HepG2 (cell line): ENCODE data around the gene ACSL4. TPM values are rescaled to one million over a fixed set of nuclear protein-coding genes. Genes with fewer than 3 reads are reported as not detected.

Experiments
- ATAC-seq: fragments of 200-7000 bp; cut with Tn5 transposase; 3 replicates; pipeline ENCODE4 v1.9.1; 2020; ENCODE audit warnings: mild to moderate bottlenecking, moderate library complexity
- BruUV-seq: library from RNA; stranded (reverse); fragments of 400-500 nt; replicated peaks from 2 replicates; lab custom pipeline; 2021; lab: Mats Ljungman, UMichigan
- CTCF ChIA-PET: fragments of 300-600 bp; formaldehyde crosslinking; extraction: SDS; loops from one replicate; lab custom pipeline; 2021; ENCODE audit warnings: low total read pairs, inconsistent platforms, low intra/inter-chr PET ratio; lab: Yijun Ruan, JAX
- POLR2A ChIA-PET: fragments of 350-600 bp; sonication (Branson Sonifier 250); formaldehyde crosslinking; loops from one replicate; lab custom pipeline; 2020; ENCODE audit warnings: antibody characterized with exemption, inconsistent platforms; lab: Yijun Ruan, JAX
- DNase-seq: peaks from one replicate; pipeline ENCODE4 v3.0.0-alpha.2; 2015; ENCODE audit warnings: low spot score
- FAIRE-seq: peaks from 3 replicates; lab custom pipeline; 2011; peaks lifted over from hg19 to GRCh38; lab: Jason Lieb, UNC
- H2AFZ ChIP-seq: one replicate; pipeline ENCODE4 v1.6.1; 2011; ENCODE audit warnings: low read length, inconsistent platforms
- H3K27ac ChIP-seq: fragments of 300-600 bp; 3 replicates; pipeline ENCODE4 v1.8.0; 2011; ENCODE audit warnings: mixed run types, mild to moderate bottlenecking, mixed read lengths, low read length, inconsistent platforms; ENCODE audit not compliant: insufficient read depth; ENCODE audit errors: extremely low read length
- H3K27me3 ChIP-seq, 2 experiments: fragments of 200-600 bp in 1 of 2; 2 replicates in 1 of 2; 3 replicates in 1 of 2; pipeline versions ENCODE4 v1.6.0 to v1.8.0; 2011; ENCODE audit warnings: low read length in 2 of 2, mild to moderate bottlenecking in 2 of 2, moderate library complexity in 2 of 2, inconsistent platforms in 1 of 2; ENCODE audit not compliant: insufficient read depth in 2 of 2, control insufficient read depth in 1 of 2
- H3K36me3 ChIP-seq, 2 experiments: fragments of 200-600 bp in 1 of 2; replicated peaks in 1 of 2; 2 replicates in 1 of 2; 3 replicates in 1 of 2; pipeline versions ENCODE4 v1.5.1 to v1.8.0; 2011; ENCODE audit warnings: low read length in 2 of 2, inconsistent platforms in 1 of 2; ENCODE audit not compliant: insufficient read depth in 2 of 2, control insufficient read depth in 1 of 2
- H3K4me1 ChIP-seq: 2 replicates; pipeline ENCODE4 v1.5.1; 2012; ENCODE audit warnings: low read length, inconsistent platforms; ENCODE audit not compliant: insufficient read depth
- H3K4me2 ChIP-seq: 2 replicates; pipeline ENCODE4 v1.6.0; 2011; ENCODE audit warnings: low read depth, low read length, inconsistent platforms
- H3K4me3 ChIP-seq, 3 experiments: fragments of 200-600 bp in 1 of 3; sonication (generic), shearing (Covaris generic) in 1 of 3; replicated peaks in 1 of 3; 2 replicates each; pipeline ENCODE4 v1.5.1; 2011 to 2016; ENCODE audit warnings: low read length in 3 of 3, inconsistent platforms in 2 of 3, low read depth in 2 of 3, mild to moderate bottlenecking in 2 of 3, control low read depth in 1 of 3, mixed read lengths in 1 of 3; ENCODE audit not compliant: insufficient read depth in 1 of 3
- H3K79me2 ChIP-seq: one replicate; pipeline ENCODE4 v1.6.1; 2011; ENCODE audit warnings: low read length, inconsistent platforms; ENCODE audit not compliant: insufficient read depth
- H3K9ac ChIP-seq: 2 replicates; pipeline ENCODE4 v1.6.0; 2011; ENCODE audit warnings: mild to moderate bottlenecking, low read depth, low read length, inconsistent platforms; ENCODE audit not compliant: insufficient read depth
- H3K9me3 ChIP-seq: 2 replicates; pipeline ENCODE4 v1.5.1; 2012; ENCODE audit warnings: mild to moderate bottlenecking, low read length
- H4K20me1 ChIP-seq: 2 replicates; pipeline ENCODE4 v1.6.0; 2011; ENCODE audit warnings: inconsistent platforms, mild to moderate bottlenecking, low read length, moderate library complexity; ENCODE audit not compliant: insufficient read depth
- KDM3A ChIP-seq: IDR thresholded peaks from 2 replicates; pipeline ENCODE4 v1.6.1; 2018; ENCODE audit warnings: low read depth, missing compliant biosample characterization
- MED1 ChIP-seq: sonication (generic); formaldehyde crosslinking; IDR thresholded peaks from 2 replicates; pipeline ENCODE4 v1.4.0; 2020; ENCODE audit warnings: missing genetic modification reagents
- ZFP82 ChIP-seq: sonication (generic); formaldehyde crosslinking; IDR thresholded peaks from 2 replicates; pipeline ENCODE4 v1.5.1; 2020; ENCODE audit warnings: mild to moderate bottlenecking, missing genetic modification reagents, borderline replicate concordance
- ZMYM3 ChIP-seq: sonication (generic); formaldehyde crosslinking; IDR thresholded peaks from 2 replicates; pipeline ENCODE4 v1.5.1; 2020; ENCODE audit warnings: mild to moderate bottlenecking, missing genetic modification reagents
- ZNF776 ChIP-seq: sonication (generic); formaldehyde crosslinking; IDR thresholded peaks from 2 replicates; pipeline ENCODE4 v1.4.0; 2020; ENCODE audit warnings: mild to moderate bottlenecking, missing genetic modification reagents
- ZNF777 ChIP-seq: sonication (generic); formaldehyde crosslinking; IDR thresholded peaks from 2 replicates; pipeline ENCODE4 v1.4.0; 2020; ENCODE audit warnings: missing genetic modification reagents
- WGBS: methylation state at CpG from one replicate; pipeline ENCODE4 v1.1.6; 2017; ENCODE audit warnings: low lambda C conversion rate; 5-methylcytosine and 5-hydroxymethylcytosine counted together
- in situ Hi-C: cut with HindIII; loops from 2 replicates; pipeline ENCODE4 v1.10.0; 2017; ENCODE audit warnings: low pct_unique_long_range_greater_than_20kb; ENCODE audit not compliant: extremely low pct_ligation_motif_present
- intact Hi-C: fragments of 100-400 bp; cut with micrococcal nuclease; formaldehyde crosslinking; loops from one replicate; pipeline ENCODE4 v1.10.0; 2022; ENCODE audit not compliant: unreplicated experiment
- polyA plus RNA-seq, 8 experiments: library from polyadenylated mRNA; depleted of rRNA in 3 of 8; stranded (reverse) in 7 of 8; unstranded in 1 of 8; fragments of >200 nt; fragmentation: Illumina TruSeq in 4 of 8; extraction: Trizol in 4 of 8; gene quantifications; 2 replicates each; pipeline versions ENCODE4 v1.2.1 to v1.2.3, GENCODE V29; 2011 to 2016; ENCODE audit warnings: low read depth in 4 of 8, missing spikeins in 1 of 8, mixed read lengths in 1 of 8; ENCODE audit not compliant: insufficient read depth in 1 of 8
- total RNA-seq, 5 experiments: library from RNA; depleted of rRNA; stranded (reverse); fragments of >200 nt; fragmentation: Illumina TruSeq; extraction: Trizol; gene quantifications; 2 replicates each; pipeline ENCODE4 v1.2.3, GENCODE V29; 2016; ENCODE audit warnings: low read depth in 1 of 5
- TF ChIP-seq, protein P1 (sequence below): sonication (generic); formaldehyde crosslinking; IDR thresholded peaks from 2 replicates; pipeline ENCODE4 v1.4.0; 2020; ENCODE audit warnings: mild to moderate bottlenecking, missing genetic modification reagents
- TF ChIP-seq, protein P2 (sequence below): IDR thresholded peaks from 2 replicates; pipeline ENCODE4 v1.6.1; 2016; ENCODE audit warnings: low read depth, missing genetic modification reagents, missing compliant biosample characterization
- TF ChIP-seq, protein P3 (sequence below), 2 experiments: fragments of 450-650 bp in 1 of 2; sonication (generic) in 1 of 2; formaldehyde crosslinking; IDR thresholded peaks; 2 replicates each; pipeline versions ENCODE4 v1.5.0 to v1.8.0; 2020 to 2022; ENCODE audit warnings: mild to moderate bottlenecking in 1 of 2, missing genetic modification reagents in 1 of 2

Gene ACSL4
- total and polyA plus RNA-seq, 2 of the 13 experiments (the other 11 are each of a cell fraction or from before 2014, with no cell fraction given): 207 to 316 TPM

DNA sequence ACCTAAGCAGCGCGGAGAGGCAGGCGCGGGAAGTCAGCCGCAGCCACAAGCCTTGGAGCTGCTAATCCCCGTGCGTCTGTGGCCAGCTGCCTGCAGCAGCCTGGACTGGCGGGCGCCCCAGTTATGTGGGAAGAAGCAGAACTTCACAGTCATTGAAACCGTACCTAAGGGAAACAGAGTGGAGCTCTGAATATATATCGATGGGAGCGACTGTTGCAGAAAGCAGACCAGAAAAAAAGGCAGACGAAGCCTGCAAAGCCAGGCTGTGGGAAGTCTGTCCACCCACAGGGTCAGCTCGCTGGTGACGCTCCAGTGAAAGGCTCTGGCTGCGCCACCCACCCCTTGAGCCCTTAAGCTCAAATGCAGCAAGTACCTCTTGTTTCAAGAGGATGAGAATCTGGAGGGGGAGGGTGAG lies 132.8 kb downstream of the ACSL4 start (continued):
- TF ChIP-seq, protein P1, sequence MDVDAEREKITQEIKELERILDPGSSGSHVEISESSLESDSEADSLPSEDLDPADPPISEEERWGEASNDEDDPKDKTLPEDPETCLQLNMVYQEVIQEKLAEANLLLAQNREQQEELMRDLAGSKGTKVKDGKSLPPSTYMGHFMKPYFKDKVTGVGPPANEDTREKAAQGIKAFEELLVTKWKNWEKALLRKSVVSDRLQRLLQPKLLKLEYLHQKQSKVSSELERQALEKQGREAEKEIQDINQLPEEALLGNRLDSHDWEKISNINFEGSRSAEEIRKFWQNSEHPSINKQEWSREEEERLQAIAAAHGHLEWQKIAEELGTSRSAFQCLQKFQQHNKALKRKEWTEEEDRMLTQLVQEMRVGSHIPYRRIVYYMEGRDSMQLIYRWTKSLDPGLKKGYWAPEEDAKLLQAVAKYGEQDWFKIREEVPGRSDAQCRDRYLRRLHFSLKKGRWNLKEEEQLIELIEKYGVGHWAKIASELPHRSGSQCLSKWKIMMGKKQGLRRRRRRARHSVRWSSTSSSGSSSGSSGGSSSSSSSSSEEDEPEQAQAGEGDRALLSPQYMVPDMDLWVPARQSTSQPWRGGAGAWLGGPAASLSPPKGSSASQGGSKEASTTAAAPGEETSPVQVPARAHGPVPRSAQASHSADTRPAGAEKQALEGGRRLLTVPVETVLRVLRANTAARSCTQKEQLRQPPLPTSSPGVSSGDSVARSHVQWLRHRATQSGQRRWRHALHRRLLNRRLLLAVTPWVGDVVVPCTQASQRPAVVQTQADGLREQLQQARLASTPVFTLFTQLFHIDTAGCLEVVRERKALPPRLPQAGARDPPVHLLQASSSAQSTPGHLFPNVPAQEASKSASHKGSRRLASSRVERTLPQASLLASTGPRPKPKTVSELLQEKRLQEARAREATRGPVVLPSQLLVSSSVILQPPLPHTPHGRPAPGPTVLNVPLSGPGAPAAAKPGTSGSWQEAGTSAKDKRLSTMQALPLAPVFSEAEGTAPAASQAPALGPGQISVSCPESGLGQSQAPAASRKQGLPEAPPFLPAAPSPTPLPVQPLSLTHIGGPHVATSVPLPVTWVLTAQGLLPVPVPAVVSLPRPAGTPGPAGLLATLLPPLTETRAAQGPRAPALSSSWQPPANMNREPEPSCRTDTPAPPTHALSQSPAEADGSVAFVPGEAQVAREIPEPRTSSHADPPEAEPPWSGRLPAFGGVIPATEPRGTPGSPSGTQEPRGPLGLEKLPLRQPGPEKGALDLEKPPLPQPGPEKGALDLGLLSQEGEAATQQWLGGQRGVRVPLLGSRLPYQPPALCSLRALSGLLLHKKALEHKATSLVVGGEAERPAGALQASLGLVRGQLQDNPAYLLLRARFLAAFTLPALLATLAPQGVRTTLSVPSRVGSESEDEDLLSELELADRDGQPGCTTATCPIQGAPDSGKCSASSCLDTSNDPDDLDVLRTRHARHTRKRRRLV (CRISPR knock-in tag): no peak

DNA sequence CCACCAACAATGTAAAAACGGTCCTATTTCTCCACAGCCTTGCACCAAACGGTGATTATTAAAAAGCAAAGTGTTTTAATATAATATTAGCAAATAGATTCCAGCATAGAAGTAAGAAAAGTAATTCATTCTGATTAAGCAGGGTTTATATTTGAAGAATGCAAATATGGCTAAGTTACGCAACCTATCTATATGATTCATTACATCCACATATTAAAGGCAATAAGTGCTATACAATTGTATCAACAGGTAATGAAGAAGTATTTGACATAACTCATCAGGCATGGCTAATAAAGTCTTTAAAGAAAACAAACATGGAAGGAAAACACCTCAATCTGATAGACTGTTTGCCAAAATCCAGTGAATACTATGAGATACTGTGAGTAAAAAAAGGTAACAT lies 137.0 kb downstream of the ACSL4 start:
- ATAC-seq: no peak
- Histone ChIP-seq H3K4me2 (no peak overlapping the region), H3K4me1 (no peaks in the 10 kb centered on the region), H3K27ac (no peak overlapping the region), H3K36me3 (no peaks in the 10 kb centered on the region), H3K27me3 (no peaks in the 10 kb centered on the region), H3K9ac (no peak overlapping the region), H3K4me3 (no peak overlapping the region)
- BruUV-seq: no TSS peak
- ChIA-PET CTCF (no interaction called here), POLR2A (no interaction called here)
- WGBS: 34% methylated on average over 3 of the region's 3 CpGs
- no peak for TF ChIP-seq ZMYM3 (CRISPR knock-in tag)
- TF ChIP-seq, protein P2, sequence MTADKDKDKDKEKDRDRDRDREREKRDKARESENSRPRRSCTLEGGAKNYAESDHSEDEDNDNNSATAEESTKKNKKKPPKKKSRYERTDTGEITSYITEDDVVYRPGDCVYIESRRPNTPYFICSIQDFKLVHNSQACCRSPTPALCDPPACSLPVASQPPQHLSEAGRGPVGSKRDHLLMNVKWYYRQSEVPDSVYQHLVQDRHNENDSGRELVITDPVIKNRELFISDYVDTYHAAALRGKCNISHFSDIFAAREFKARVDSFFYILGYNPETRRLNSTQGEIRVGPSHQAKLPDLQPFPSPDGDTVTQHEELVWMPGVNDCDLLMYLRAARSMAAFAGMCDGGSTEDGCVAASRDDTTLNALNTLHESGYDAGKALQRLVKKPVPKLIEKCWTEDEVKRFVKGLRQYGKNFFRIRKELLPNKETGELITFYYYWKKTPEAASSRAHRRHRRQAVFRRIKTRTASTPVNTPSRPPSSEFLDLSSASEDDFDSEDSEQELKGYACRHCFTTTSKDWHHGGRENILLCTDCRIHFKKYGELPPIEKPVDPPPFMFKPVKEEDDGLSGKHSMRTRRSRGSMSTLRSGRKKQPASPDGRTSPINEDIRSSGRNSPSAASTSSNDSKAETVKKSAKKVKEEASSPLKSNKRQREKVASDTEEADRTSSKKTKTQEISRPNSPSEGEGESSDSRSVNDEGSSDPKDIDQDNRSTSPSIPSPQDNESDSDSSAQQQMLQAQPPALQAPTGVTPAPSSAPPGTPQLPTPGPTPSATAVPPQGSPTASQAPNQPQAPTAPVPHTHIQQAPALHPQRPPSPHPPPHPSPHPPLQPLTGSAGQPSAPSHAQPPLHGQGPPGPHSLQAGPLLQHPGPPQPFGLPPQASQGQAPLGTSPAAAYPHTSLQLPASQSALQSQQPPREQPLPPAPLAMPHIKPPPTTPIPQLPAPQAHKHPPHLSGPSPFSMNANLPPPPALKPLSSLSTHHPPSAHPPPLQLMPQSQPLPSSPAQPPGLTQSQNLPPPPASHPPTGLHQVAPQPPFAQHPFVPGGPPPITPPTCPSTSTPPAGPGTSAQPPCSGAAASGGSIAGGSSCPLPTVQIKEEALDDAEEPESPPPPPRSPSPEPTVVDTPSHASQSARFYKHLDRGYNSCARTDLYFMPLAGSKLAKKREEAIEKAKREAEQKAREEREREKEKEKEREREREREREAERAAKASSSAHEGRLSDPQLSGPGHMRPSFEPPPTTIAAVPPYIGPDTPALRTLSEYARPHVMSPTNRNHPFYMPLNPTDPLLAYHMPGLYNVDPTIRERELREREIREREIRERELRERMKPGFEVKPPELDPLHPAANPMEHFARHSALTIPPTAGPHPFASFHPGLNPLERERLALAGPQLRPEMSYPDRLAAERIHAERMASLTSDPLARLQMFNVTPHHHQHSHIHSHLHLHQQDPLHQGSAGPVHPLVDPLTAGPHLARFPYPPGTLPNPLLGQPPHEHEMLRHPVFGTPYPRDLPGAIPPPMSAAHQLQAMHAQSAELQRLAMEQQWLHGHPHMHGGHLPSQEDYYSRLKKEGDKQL: no peak
- no peak for TF ChIP-seq ZNF777 (CRISPR knock-in tag)
- no peak for TF ChIP-seq ZFP82
- TF ChIP-seq, protein P3, sequence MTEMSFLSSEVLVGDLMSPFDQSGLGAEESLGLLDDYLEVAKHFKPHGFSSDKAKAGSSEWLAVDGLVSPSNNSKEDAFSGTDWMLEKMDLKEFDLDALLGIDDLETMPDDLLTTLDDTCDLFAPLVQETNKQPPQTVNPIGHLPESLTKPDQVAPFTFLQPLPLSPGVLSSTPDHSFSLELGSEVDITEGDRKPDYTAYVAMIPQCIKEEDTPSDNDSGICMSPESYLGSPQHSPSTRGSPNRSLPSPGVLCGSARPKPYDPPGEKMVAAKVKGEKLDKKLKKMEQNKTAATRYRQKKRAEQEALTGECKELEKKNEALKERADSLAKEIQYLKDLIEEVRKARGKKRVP (CRISPR knock-in tag; IDR thresholded peaks at IDR 0.05): no peak
- TF ChIP-seq ZNF776 (CRISPR knock-in tag): no peak
- no peak for TF ChIP-seq KDM3A (CRISPR knock-in tag)
- no peak for TF ChIP-seq MED1 (CRISPR knock-in tag)
- TF ChIP-seq, all 625 proteins: peak for 0
- Histone ChIP-seq H2AFZ (no peak overlapping the region), H3K9me3 (no peaks in the 10 kb centered on the region), H4K20me1 (no peaks in the 10 kb centered on the region), H3K79me2 (no peaks in the 10 kb centered on the region)
- DNase-seq (no peak), FAIRE-seq (no peak)
- intact Hi-C loops (no loop called here), in situ Hi-C loops (no loop called here)
